Posterior cingulate gyrus (tissue), 11 donors: ENCODE results near the gene LTC4S.
A peak's percentile ranks its signal among the peaks of the same experiment; 100 is the strongest.

Experiments used
- DNase-seq, 10 donors: peaks; one replicate each; pipeline versions ENCODE4 v3.0.0 to v3.0.0-alpha.2; 2020 to 2021; ENCODE audit warnings: mixed read lengths in 3 of 10
- intact Hi-C: fragments of 100-400 bp; cut with DNase I; formaldehyde crosslinking; loops from one replicate; pipeline ENCODE4 v1.15.1; 2023

The LTC4S gene

DNA sequence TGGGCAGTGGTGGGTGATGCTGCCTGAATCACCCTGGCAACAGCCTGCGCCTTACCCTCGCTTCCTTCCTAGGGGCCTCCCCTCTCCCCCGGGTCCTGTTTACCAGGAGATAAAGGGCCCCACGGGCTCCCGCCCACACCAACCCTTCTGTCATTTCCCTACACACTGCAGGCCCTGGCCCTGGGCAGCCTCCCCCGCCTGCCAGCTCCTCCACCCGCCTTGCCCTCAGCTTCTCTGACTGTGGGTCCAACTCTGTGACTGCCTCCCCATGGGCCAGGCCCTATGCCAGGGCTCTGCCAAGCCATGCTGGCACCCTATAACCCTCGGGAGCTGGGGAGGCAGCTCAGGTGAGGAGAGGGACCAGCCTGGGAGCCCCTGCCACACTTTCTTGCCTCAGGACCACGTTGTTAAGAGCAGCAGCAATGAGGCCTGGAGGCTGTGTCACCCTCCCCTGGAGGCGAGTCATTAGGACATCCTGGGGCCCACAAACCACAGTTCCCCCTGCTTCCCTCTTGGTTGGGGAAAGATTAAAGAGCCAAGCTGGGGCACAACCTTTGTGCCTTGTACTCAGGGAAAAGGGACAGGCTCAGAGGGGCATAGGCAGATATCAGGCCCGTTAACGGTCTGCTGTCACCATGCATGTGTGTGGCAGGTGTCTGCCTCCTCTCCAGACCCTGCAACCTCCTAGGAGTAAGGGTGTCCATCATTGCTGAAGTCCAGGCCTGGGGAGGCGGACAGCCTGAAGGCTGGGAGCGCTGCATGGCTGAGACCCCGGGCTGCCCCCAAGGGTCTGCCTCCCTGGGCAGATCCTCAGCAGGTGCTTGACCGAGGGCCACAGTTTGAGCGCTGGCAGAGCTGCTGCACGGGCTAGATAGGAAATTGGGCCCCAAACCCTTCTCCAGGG lies 10.1 kb downstream of the LTC4S start:
- intact Hi-C loops = loop anchor here (5.0 to 10.0 kb wide), 2 partner anchors 103 to 291 kb away; partner anchors contain the start of gene TBC1D9B
- DNase-seq = peak in 1 of 10 donors; percentile 79

DNA sequence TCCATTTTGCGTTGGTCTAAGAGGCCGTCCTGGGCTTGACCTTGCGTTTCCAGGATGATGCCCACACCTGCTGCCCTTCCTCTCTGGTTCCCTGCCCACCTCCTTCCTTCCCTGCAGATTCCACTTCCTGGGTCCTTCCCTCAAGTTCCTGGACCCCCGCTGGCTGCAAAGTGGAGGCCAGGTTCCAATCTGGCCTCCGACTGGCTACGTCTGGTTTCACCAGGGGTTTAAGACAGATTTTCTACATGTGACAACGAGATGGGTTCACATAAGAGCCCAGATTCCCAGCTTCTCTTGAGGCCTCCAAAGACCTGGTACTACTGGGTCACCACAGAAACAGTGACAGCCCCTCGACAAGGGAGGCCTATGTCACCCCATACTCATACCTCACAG lies 10.8 kb downstream of the LTC4S start:
- no peak for DNase-seq
- intact Hi-C loops = loop anchor here (5.0 to 10.0 kb wide), 2 partner anchors 103 to 290 kb away; partner anchors contain the start of gene TBC1D9B

DNA sequence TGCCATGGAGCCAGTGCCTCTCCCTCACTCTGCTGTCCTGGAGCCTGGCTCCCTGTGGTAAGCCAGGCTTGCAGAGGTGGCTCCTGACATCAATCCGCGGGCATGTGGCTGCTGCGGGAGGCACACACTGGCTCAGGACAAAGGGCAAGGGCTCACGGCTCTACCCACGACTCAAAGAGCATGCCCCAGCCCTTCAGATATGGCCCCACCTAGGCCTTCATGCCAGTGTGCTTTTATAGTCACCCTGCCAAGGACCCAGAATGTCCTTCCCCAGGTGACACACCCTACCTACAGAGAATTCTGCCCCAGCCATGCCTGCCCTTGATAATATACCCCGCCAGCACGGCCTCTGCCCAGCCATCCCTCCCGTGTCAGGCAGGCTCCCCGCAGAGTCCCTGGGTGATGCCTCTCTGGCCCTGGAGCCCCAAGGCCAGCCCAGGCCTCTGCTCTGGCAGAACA lies 11.3 kb downstream of the LTC4S start:
- DNase-seq = peak in 2 of 10 donors; percentile 62 to 80
- intact Hi-C loops = loop anchor here (5.0 to 10.0 kb wide), 3 partner anchors 52 to 290 kb away; partner anchors contain the start of gene MRNIP

DNA sequence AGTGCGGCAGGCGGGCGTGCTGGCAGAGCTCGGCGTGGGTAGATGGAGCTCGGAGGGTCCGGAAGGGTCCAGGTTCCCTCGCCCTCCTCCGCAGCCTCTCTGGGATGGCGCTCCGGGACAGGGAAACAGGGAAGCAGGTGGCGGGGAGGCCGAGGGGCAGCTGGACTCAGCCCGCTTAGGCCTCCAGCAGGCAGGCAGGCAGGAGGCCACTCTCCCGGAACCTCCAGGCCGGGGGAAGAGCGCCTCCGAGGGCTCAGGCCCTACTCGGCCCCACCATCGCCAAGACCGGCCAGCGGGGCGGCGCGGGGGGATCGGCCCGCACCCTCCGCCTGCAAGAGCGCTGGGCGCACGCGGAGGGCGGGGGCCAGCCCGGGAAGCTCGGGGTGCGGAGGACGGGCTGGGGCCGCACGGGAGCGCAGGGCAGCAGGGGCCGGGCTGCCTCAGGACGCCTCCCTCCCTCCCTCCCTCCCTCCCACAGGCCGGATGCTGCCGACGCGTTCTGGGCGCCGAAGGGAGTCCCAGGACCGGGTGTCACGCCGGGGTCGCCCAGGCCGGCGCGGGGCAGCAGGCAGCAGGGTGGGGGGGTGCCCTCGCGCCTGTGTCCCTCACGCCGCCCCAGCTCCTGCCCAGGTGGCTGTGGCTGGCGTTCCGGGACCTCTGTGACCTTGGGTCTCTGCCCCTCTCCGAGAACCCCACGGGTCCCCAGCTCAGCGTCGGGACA lies 11.9 kb downstream of the LTC4S start:
- intact Hi-C loops = loop anchor here (2.0 to 10.0 kb wide), 4 partner anchors 15 to 289 kb away; partner anchors contain the start of genes MRNIP and SQSTM1
- DNase-seq = peak in 3 of 10 donors; percentile 52 to 90 (median 87)

DNA sequence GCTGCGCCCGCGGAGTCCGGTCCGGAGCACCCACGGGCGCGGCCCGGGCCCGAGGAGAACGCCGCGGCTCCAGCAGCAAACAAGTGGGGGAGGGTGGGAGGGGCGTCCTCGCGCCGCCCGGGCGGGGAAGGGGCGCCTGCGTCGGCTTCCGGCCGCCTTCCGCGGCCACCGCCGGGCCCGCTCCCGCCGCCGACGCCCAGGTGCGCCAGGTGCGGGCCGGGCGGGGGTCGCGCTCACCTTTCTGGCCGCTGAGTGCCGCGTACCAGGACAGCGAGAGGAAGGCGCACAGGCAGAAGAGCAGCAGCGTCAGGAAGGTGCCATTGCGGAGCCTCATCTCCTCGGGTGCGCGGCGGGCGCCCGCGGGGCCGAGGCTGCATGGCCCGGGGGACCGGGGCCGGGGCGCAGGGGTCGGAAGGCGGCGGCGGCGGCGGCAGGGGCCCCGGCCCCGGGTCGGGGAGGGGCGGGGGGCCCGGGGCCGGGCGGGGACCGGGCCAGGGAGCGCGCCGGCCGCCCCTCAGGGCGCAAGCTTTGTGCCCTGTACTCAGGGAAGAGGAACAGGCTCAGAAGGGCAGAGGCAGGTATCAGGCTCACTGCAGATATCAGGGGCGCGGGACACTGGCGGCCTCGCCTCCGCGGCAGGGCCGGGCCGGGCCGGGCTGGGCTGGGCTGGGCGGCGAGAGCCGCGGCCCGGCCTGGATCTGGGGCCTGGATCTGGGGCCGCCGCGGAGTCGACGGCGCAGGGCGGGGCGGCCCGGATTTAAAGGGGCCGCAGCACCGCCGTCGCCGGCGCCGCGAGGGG lies 12.7 kb downstream of the LTC4S start, which contains the start of gene MGAT4B:
Gene MGAT4B, minus strand, starts transcription at position 617 of the 799 bp plus-strand sequence. Its CDS starts 283 bp downstream, at position 334.
- DNase-seq = peak in 9 of 10 donors; percentile 58 to 96 (median 70)
- intact Hi-C loops = loop anchor here (2.0 to 10.0 kb wide), 4 partner anchors 14 to 288 kb away; partner anchors contain the start of genes MRNIP and SQSTM1

DNA sequence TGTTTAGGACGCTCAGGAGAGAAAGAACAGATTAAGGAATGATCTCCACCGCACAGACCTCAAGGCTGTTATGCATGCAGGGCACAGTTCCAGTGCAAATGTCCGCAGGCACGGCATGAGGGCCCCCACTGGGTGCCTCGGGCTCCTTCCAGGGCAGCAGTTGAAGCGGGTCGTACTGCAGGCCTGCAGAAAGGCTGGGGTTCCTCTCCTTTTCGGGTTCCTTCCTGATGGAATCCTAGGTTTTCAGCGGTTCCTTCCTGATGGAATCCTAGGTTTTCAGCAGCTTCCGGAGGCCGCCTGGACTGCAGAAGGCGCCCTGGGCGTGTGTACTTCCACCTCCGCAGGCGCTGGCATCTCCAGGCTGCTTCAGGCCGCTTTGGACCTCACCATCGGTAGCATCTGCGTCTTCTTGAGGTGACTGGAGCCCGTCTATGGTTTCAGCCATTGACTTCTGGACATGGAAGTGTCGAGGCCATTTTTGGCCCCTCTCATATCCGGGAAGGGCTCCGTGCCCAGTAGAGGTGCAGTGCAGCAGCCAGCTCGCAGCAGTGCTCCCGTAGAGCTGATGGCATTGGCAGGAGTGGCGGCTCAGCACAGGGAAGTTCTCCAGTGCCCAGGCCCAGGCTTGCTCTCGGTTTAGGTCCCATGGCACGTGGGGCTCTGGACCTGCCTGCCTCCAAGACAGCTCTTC lies 18.5 kb downstream of the LTC4S start:
- peak in 2 of 10 donors; percentile 63 to 85 for DNase-seq
- intact Hi-C loops = no loop called here

DNA sequence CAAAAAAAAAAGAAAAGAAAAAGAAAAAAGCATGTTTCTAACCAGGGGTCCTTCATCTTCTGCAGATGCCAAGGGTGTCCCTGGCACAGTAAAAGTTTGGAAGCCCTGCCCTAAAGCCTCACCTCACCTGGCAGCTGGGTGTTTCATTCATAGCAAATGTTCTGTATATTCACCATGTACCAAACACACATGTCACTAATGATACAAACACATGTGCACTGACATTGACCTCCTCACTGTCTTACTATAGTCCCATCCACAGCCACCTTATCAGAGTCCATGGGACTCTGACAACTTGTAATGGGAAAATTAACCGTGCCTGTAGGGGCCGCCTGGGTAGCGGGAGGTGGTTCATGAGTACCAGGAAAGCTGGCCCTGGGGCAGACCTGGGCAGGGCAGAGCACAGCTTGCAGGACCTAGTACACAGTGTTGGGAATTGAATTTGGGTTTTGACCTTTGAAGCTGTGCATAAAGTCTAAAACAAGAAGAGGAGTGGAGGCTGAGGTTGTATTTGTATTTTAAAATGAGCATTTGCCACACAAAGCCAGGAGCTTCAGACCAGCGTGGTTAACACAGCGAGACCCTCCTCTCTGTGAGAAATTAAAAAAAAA lies 19.3 kb downstream of the LTC4S start:
- peak in 1 of 10 donors; percentile 32 for DNase-seq
- intact Hi-C loops = no loop called here

DNA sequence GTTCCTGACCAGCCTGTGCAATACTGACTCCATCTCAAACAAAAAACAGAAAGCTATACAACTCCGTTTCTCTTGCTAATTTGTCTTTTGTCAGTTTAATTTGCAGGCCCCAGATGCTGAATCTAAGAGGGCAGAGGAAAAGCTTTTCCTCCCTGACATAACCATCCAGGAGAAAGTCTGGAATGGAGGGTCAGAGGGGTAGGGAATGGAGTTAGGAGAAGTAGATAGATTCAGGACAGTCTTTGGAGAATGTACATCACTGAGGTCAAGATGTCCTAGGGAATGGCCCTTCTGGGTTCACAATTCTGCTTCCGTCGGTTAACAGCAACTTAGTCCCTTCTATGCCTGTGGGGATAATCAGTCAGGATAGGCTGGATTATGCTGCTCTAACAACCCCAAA lies 20.3 kb downstream of the LTC4S start:
- no peak for DNase-seq
- intact Hi-C loops = no loop called here

DNA sequence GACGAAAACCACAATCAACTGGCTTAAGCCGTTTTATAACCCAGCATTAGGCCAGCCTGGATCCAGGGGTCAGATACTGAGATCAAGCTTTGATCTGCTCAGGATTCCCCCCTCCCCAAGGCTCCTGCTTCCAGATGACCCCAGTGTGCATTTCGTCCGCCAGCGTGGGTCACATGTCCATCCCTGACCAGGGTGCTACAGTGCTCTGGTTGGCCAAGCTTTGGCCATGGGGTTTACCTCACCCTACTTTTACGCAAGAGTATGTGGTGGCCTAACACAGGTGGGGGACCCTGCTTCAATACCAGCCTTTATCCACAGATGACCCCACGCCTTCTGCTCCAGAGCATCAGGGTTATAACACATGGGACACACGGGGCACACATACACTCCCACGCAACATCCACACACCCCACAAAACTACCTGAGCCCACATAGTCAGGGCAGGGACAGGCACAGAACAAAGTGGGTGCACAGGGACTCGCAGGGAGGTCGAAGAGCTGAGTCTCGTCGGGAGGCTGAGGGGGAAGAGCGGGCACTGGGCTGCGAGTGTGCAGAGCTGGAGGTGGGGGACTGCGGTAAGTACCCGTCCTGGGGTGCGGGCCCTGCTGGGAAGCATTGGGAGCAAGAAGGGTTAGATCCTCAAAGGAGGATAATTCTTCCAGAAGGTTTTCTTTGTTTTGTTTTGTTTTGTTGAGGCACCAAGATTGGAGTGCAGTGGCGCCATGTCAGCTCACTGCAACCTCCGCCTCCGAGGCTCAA lies 21.9 kb downstream of the LTC4S start:
- DNase-seq = peak in 2 of 10 donors; percentile 55 to 81
- intact Hi-C loops = no loop called here

DNA sequence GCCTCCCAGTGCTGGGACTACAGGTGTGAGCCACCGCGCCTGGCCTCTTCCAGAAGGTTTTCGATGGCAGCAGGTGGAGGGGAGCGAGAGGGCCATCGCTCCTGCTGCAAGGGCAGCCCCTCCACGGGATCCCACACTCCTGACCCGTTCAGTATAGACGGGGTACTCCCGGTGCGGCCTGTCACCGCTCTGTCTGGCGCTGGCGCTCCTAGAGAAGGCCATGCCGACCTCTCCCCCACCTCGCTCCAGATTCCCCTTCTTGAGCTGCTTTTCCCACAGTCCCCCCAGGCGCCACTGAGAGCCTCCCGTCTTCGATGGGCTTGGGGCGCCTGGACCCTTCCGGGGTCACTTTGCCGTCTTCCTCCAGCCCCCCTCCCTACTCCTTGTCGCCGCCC lies 22.6 kb downstream of the LTC4S start:
- DNase-seq = peak in 3 of 10 donors; percentile 16 to 77 (median 75)
- intact Hi-C loops = no loop called here

DNA sequence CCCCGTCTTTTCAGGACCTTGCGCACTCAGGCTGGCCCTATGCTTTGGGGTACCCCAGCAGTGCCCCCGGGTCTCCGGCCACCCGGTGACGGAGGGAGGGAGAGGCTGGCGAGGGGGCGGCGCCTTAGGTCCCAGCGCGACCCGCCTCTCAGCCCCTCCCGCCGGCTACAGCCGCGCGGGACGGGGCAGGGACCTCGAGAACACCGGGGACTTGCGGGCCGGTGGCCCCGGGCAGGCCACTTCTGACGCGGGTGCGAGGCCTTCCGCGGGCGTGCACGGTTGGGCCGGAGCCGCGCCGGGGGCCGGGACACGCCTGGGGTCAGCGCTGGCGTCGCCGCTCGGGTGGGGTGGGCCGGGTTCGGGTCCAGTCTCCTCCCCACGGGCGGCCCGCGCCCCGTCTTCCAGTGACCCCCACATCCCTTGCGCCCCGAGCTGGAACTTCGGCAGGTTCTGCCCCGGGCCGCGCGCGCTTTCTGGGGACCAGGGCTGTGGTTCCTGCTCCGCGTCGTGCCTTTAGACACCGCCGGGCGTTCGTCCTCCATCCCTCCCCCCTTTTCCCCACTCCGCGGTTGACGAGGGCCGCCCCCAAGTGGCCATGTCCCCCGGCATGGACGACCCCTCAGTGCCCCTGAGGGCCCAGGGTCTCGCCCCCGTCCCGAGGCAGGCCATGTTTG lies 23.1 kb downstream of the LTC4S start:
- intact Hi-C loops = no loop called here
- DNase-seq = peak in 5 of 10 donors; percentile 28 to 88 (median 77)

DNA sequence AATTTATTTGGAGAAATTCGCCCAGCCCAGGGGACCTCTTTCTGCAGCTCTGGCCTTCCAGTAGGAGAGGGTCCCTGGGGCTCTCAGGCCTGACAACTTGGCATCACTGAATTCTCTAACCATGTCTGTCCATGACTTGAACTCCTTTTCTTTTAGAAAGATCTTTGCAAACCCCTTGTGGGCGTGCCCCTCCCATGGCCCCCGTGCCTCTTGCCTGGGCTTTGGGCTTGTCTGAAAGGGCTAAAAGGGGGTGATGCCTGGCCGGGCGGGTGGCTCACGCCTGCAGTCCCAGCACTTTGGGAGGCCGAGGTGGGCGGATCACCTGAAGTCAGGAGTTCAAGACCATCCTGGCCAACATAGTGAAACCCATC lies 23.7 kb downstream of the LTC4S start:
- intact Hi-C loops = no loop called here
- DNase-seq = peak in 2 of 10 donors; percentile 59 to 84

DNA sequence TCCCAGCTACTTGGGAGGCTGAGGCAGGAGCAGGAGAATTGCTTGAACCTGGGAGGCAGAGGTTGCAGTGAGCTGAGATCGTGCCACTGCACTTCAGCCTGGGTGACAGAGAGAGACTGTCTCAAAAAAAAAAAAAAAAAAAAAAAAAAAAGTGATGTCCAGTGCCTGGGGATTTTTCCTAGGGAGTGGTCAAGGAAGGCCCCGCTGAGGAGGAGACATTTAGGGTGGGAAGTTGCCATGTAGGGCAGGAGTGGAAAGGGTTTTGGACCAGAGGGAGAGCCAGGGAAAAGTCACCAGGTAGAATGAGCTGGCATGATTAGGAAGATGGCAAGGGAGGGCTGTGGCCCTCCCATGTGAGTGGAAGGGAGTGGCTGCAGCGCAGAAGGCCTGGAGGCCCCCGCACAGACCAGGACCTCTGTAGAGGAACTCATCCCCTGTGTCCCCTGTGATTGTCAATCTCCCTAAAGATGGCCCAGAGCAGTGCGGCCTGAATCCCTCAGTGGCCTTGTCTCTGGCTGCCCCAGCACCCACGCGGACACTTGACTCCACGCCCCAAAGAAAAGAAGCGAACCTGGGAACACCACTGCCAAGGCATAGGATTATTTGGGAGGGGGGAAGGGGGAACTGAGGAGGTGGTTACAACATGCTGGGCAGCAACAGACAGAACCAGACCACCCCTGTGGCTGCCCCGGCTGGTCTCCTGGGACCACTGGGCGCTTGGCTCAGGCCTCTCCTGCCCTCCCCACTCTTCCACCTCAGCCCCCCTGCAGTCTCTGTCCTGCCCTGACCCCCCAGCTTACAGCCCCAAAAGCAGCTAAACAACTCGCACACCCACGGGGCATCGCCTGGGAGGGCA lies 24.3 kb downstream of the LTC4S start:
- intact Hi-C loops = no loop called here
- peak in 4 of 10 donors; percentile 28 to 72 (median 68) for DNase-seq

DNA sequence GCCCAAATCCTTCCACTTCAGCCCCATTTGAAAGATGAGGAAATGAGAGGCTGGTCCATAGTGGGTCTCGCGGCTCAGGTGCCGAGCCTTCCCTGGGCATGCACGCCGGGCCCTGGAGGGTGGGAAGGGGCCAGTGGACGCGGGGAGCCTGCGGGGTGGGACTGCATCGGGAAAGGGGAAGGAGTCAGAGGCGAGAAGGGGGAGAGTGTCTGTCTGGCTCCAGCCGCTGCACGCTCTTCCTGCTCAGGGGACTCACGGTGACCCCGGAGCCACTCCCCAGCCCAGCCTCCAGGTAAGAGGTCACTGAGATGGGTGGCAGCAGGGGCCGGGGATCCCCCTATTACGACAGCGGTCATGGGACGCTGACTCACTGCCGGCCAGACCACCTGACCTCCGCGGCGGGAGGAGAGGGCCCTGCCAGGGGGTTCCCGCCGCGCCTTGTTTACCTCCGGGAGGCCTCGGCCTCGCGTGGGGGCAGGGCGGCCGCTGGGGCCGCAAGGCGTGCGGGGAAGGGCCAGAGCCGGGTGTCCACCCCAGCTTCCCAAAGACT lies 25.0 kb downstream of the LTC4S start:
- peak; percentile 85 to 99 (median 92) for DNase-seq
- intact Hi-C loops = no loop called here

DNA sequence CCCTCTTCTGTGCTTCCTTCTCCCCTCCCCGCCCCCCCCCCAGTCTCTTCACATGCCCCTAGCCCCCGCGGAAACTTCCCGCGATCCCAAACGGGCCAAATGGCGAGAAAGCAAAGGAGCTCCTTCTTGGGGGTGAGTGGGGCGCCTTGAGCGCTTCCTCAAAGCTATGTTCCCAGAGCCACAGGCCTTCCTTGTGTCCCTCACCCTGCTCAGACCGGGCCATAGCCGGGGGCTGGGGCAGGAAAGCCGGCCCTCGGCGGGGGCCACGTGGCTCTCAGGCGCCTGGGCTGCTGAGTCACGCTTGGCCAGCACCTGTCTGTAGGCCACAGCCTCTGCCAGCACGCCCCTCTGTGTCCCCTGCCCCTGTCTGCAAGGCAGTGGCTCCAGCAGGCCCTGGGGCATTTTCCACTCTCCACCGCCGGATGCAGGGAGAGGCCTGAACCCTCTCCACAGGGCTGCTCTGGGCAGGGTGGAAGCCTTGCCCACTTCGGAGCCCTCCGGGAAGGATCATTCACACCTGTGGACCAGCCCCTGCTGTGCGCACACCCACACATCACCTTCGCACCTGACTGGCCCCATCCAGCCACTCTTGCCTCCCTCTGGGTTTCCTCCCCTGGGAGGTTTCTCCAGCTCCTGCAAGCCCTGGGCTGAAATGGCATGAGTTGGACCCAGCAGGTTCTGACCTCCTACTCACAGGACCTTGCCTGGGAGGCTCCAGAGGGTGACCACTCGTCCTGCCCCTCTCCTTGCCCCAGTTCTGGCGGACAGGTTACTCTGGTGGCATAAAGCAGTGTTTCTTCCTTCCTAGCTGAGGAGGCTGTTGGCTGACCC lies 25.7 kb downstream of the LTC4S start:
- intact Hi-C loops = loop anchor here (2.0 to 5.0 kb wide), 2 partner anchors 13 to 38 kb away; partner anchors contain the start of genes MGAT4B and MRNIP
- DNase-seq = peak in 7 of 10 donors; percentile 53 to 95 (median 70)
